HepG2 (cell line): ENCODE measurements around the gene PDCD2L. TPM values are rescaled to one million over a fixed set of nuclear protein-coding genes. Genes with fewer than 3 reads are reported as not detected.

ENCODE experiments used
- GRHL1 ChIP-seq: sonication (generic); formaldehyde crosslinking; conservative IDR thresholded peaks from 2 replicates; pipeline ENCODE4 v1.8.0; 2022; ENCODE audit warnings: missing genetic modification reagents
- KLF15 ChIP-seq: sonication (generic); formaldehyde crosslinking; IDR thresholded peaks from 2 replicates; pipeline ENCODE4 v1.8.1; 2023; ENCODE audit warnings: borderline replicate concordance, mild to moderate bottlenecking, inconsistent platforms, missing genetic modification reagents, mixed read lengths
- MBD4 ChIP-seq: IDR thresholded peaks from 2 replicates; pipeline ENCODE4 v1.6.1; 2012; ENCODE audit warnings: low read length, inconsistent platforms, borderline replicate concordance
- PPARG ChIP-seq: conservative IDR thresholded peaks from 2 replicates; pipeline ENCODE4 v1.6.1; 2016; ENCODE audit warnings: missing biosample characterization, missing genetic modification reagents
- SRSF1 ChIP-seq: fragments of 200-400 bp; formaldehyde crosslinking; optimal IDR thresholded peaks from 2 replicates; pipeline ENCODE3; 2017; ENCODE audit warnings: mild to moderate bottlenecking, low read depth, low read length, moderate library complexity
- ZBTB21 ChIP-seq: sonication (generic); formaldehyde crosslinking; IDR thresholded peaks from 2 replicates; pipeline ENCODE4 v1.4.0; 2020; ENCODE audit warnings: missing genetic modification reagents
- ZNF232 ChIP-seq: sonication (generic); formaldehyde crosslinking; IDR thresholded peaks from 2 replicates; pipeline ENCODE4 v1.4.0; 2020; ENCODE audit warnings: missing genetic modification reagents, borderline replicate concordance
- ZNF251 ChIP-seq: sonication (generic); formaldehyde crosslinking; IDR thresholded peaks from 2 replicates; pipeline ENCODE4 v1.9.0; 2021; ENCODE audit warnings: mild to moderate bottlenecking, missing genetic modification reagents
- ZNF335 ChIP-seq: sonication (generic); formaldehyde crosslinking; IDR thresholded peaks from 2 replicates; pipeline ENCODE4 v1.4.0; 2020; ENCODE audit warnings: missing genetic modification reagents
- ZNF34 ChIP-seq: sonication (generic); formaldehyde crosslinking; IDR thresholded peaks from 2 replicates; pipeline ENCODE4 v1.4.0; 2020; ENCODE audit warnings: mild to moderate bottlenecking, missing genetic modification reagents, borderline replicate concordance
- ZNF441 ChIP-seq: sonication (generic); formaldehyde crosslinking; IDR thresholded peaks from 2 replicates; pipeline ENCODE4 v1.7.0; 2021; ENCODE audit warnings: missing genetic modification reagents, borderline replicate concordance
- ZNF562 ChIP-seq: sonication (generic); formaldehyde crosslinking; IDR thresholded peaks from 2 replicates; pipeline ENCODE4 v1.8.0; 2022; ENCODE audit warnings: missing genetic modification reagents, borderline replicate concordance
- ZNF576 ChIP-seq: sonication (generic); formaldehyde crosslinking; IDR thresholded peaks from 2 replicates; pipeline ENCODE4 v1.4.0; 2020; ENCODE audit warnings: mild to moderate bottlenecking, missing genetic modification reagents
- polyA plus RNA-seq, 8 experiments: library from polyadenylated mRNA; depleted of rRNA in 3 of 8; stranded (reverse) in 7 of 8; unstranded in 1 of 8; fragments of >200 nt; fragmentation: Illumina TruSeq in 4 of 8; extraction: Trizol in 4 of 8; gene quantifications; 2 replicates each; pipeline versions ENCODE4 v1.2.1 to v1.2.3, GENCODE V29; 2011 to 2016; ENCODE audit warnings: low read depth in 4 of 8, missing spikeins in 1 of 8, mixed read lengths in 1 of 8; ENCODE audit not compliant: insufficient read depth in 1 of 8
- total RNA-seq, 5 experiments: library from RNA; depleted of rRNA; stranded (reverse); fragments of >200 nt; fragmentation: Illumina TruSeq; extraction: Trizol; gene quantifications; 2 replicates each; pipeline ENCODE4 v1.2.3, GENCODE V29; 2016; ENCODE audit warnings: low read depth in 1 of 5
- TF ChIP-seq, protein P1 (sequence below): sonication (generic); formaldehyde crosslinking; IDR thresholded peaks from 2 replicates; pipeline ENCODE4 v1.9.0; 2021; ENCODE audit warnings: missing genetic modification reagents, mild to moderate bottlenecking, borderline replicate concordance
- TF ChIP-seq, protein P2 (sequence below): sonication (generic); formaldehyde crosslinking; IDR thresholded peaks from 2 replicates; pipeline ENCODE4 v1.5.0; 2020; ENCODE audit warnings: mild to moderate bottlenecking, low read depth, missing genetic modification reagents, borderline replicate concordance
- TF ChIP-seq, protein P3 (sequence below): IDR thresholded peaks from 2 replicates; pipeline ENCODE4 v1.6.1; 2016; ENCODE audit warnings: missing compliant biosample characterization, missing genetic modification reagents, borderline replicate concordance

Gene PDCD2L
- total and polyA plus RNA-seq, 2 of the 13 experiments (the other 11 are each of a cell fraction or from before 2014, with no cell fraction given), result 29.3 to 35.2 TPM

- TF ChIP-seq ZNF441 (CRISPR knock-in tag) (peak; percentile 20; the same call in 1 of the 2 replicates), ZNF34 (CRISPR knock-in tag) (no peak), ZNF335 (CRISPR knock-in tag) (peak; percentile 70; the same call in 1 of the 2 replicates), SRSF1 (no peak), GRHL1 (CRISPR knock-in tag) (no peak), MBD4 (no peak), ZNF232 (CRISPR knock-in tag) (0 out of 2 replicates have a peak, but pooled peaks have one; percentile 3), ZNF251 (CRISPR knock-in tag) (no peak), ZBTB21 (CRISPR knock-in tag) (no peak), PPARG (CRISPR knock-in tag) (0 out of 2 replicates have a peak, but pooled peaks have one; percentile 38), KLF15 (no peak; the same call in 1 of the 2 replicates), ZNF576 (CRISPR knock-in tag) (no peak), ZNF562 (no peak)
- TF ChIP-seq, protein P1, sequence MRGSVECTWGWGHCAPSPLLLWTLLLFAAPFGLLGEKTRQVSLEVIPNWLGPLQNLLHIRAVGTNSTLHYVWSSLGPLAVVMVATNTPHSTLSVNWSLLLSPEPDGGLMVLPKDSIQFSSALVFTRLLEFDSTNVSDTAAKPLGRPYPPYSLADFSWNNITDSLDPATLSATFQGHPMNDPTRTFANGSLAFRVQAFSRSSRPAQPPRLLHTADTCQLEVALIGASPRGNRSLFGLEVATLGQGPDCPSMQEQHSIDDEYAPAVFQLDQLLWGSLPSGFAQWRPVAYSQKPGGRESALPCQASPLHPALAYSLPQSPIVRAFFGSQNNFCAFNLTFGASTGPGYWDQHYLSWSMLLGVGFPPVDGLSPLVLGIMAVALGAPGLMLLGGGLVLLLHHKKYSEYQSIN (CRISPR knock-in tag), result no peak
- TF ChIP-seq, protein P2, sequence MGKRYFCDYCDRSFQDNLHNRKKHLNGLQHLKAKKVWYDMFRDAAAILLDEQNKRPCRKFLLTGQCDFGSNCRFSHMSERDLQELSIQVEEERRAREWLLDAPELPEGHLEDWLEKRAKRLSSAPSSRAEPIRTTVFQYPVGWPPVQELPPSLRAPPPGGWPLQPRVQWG (CRISPR knock-in tag), result no peak
- TF ChIP-seq, protein P3, sequence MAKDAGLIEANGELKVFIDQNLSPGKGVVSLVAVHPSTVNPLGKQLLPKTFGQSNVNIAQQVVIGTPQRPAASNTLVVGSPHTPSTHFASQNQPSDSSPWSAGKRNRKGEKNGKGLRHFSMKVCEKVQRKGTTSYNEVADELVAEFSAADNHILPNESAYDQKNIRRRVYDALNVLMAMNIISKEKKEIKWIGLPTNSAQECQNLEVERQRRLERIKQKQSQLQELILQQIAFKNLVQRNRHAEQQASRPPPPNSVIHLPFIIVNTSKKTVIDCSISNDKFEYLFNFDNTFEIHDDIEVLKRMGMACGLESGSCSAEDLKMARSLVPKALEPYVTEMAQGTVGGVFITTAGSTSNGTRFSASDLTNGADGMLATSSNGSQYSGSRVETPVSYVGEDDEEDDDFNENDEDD (CRISPR knock-in tag), result peak; percentile 73; the same call in 1 of the 2 replicates
Measured at GRCh38 chr19:34359140-34359953, 44.9 kb upstream of the PDCD2L start (continued).
